Activated gamma-delta T cell treated with Interleukin-2 at 50 U/mL for 16 hours (primary cell): ENCODE data around the gene USP16.

ENCODE experiments used
- DNase-seq: peaks from one replicate; pipeline ENCODE4 v3.0.0-alpha.2; 2020

USP16 gene

GRCh38 chr21:29034678-29035077 lies 10.2 kb downstream of the USP16 start:
- DNase-seq, result no peak

- DNase-seq, result no peak
Observed at GRCh38 chr21:29052224-29052623, 27.8 kb downstream of the USP16 start.

GRCh38 chr21:29053011-29053553 lies 28.6 kb downstream of the USP16 start:
- DNase-seq, result no peak

GRCh38 chr21:29053656-29054055 lies 29.2 kb downstream of the USP16 start:
- no peak for DNase-seq

- no peak for DNase-seq
Observed at GRCh38 chr21:29055080-29055479, 30.6 kb downstream of the USP16 start.

- DNase-seq, result no peak
Observed at GRCh38 chr21:29056005-29056404, 31.5 kb downstream of the USP16 start.

GRCh38 chr21:29056538-29057050 lies 32.1 kb downstream of the USP16 start:
- no peak for DNase-seq

GRCh38 chr21:29064850-29065481 lies 40.5 kb downstream of the USP16 start:
- no peak for DNase-seq

GRCh38 chr21:29072873-29073221 lies 48.4 kb downstream of the USP16 start:
- DNase-seq, result no peak

- peak; percentile 98 for DNase-seq
Observed at GRCh38 chr21:29073222-29074006, 48.9 kb downstream of the USP16 start, which contains the start of gene CCT8. Gene CCT8, minus strand, starts transcription at chr21:29073648. Its CDS starts 58 bp downstream, at chr21:29073590.

- DNase-seq, result no peak
Observed at GRCh38 chr21:29074007-29074376, 49.5 kb downstream of the USP16 start.

GRCh38 chr21:29074783-29075182 lies 50.3 kb downstream of the USP16 start:
- no peak for DNase-seq

GRCh38 chr21:29075706-29076466 lies 51.4 kb downstream of the USP16 start:
- no peak for DNase-seq

GRCh38 chr21:29076731-29077640 lies 52.5 kb downstream of the USP16 start:
- DNase-seq, result peak; percentile 68

GRCh38 chr21:29077651-29078090 lies 53.2 kb downstream of the USP16 start:
- no peak for DNase-seq

GRCh38 chr21:29078869-29079767 lies 54.6 kb downstream of the USP16 start:
- DNase-seq, result peak; percentile 11

- DNase-seq, result no peak
Observed at GRCh38 chr21:29080454-29080941, 56.0 kb downstream of the USP16 start.

GRCh38 chr21:29082046-29082815 lies 57.8 kb downstream of the USP16 start:
- no peak for DNase-seq

- DNase-seq, result no peak
Observed at GRCh38 chr21:29083306-29083705, 58.8 kb downstream of the USP16 start.

GRCh38 chr21:29084372-29084771 lies 59.9 kb downstream of the USP16 start:
- no peak for DNase-seq
